Activated naive CD4-positive, alpha-beta T cell treated with anti-CD3 and anti-CD28 coated beads, Interleukin-2, amount 50 U/mL, for 24 hours (primary cell): ENCODE data around the gene DNTT.
"Not testable (repeated sequence)": the region's sequence is repeated elsewhere in the genome, so short reads cannot be mapped to it uniquely, and the experiment has no call there.

Experiments
- H3K27ac Mint-ChIP-seq: one replicate; pipeline ENCODE4 v1.8.0; 2021; ENCODE audit warnings: mild to moderate bottlenecking, mixed read lengths
- H3K27me3 Mint-ChIP-seq: one replicate; pipeline ENCODE4 v1.8.0; 2021; ENCODE audit warnings: mixed read lengths
- H3K36me3 Mint-ChIP-seq: one replicate; pipeline ENCODE4 v1.8.0; 2021; ENCODE audit warnings: mixed read lengths
- H3K4me1 Mint-ChIP-seq: one replicate; pipeline ENCODE4 v1.8.0; 2021; ENCODE audit warnings: mixed read lengths
- H3K4me3 Mint-ChIP-seq: one replicate; pipeline ENCODE4 v1.8.0; 2021; ENCODE audit warnings: mild to moderate bottlenecking, mixed read lengths
- H3K9me3 Mint-ChIP-seq: one replicate; pipeline ENCODE4 v1.8.0; 2021; ENCODE audit warnings: mixed read lengths

DNTT gene

GRCh38 chr10:96289218-96289910 lies 14.9 kb upstream of the DNTT start:
- H3K27ac Mint-ChIP-seq: no peak overlapping the region
- H3K27me3 Mint-ChIP-seq: no peaks in the 10 kb centered on the region
- H3K9me3 Mint-ChIP-seq: no peaks in the 10 kb centered on the region
- no peak overlapping the region for H3K4me3 Mint-ChIP-seq
- peaks cover 25% of the 10 kb centered on the region for H3K4me1 Mint-ChIP-seq
- H3K36me3 Mint-ChIP-seq: no peaks in the 10 kb centered on the region

DNA sequence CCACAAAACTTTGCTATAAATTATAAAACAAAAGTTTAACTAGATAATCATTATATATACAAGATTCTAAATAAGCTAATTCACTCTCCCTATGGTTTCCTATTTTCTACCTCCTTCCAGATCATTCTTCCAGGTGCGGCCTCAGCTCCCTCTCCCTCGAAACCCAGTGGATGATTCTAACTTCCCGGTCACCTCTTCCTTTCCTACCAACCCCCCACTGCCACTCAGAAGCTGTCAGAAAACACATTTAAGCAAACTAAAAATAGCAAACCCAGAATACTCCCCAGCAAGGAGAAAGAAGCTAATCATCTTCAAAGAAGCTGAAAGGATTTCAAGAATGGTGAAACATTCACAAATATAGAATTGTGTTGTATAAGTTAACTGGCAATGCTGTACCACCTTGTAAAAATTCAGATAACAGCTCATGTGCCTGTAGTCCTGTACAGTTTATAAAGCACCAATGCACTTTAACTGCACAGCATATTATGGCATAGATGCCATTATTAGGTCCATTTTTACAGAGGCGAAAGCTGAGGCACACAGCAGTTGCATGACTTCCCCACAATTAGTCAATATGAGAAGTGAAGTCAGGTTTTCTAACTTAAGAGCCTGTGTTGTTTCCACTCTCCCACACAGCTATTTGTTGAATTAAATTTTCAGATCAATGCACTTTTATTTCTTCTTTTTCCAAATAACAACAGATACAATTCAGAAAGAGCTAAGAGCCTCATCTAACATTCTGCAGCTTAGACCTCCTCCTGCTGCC lies 13.7 kb upstream of the DNTT start:
- H3K27me3 Mint-ChIP-seq: no peaks in the 10 kb centered on the region
- no peak overlapping the region for H3K4me3 Mint-ChIP-seq
- peaks cover 33% of the 10 kb centered on the region for H3K4me1 Mint-ChIP-seq
- no peak overlapping the region for H3K27ac Mint-ChIP-seq
- no peaks in the 10 kb centered on the region for H3K9me3 Mint-ChIP-seq
- no peaks in the 10 kb centered on the region for H3K36me3 Mint-ChIP-seq

- H3K36me3 Mint-ChIP-seq: no peaks in the 10 kb centered on the region
Observed at GRCh38 chr10:96292971-96293920, 11.0 kb upstream of the DNTT start.

GRCh38 chr10:96295475-96295874 lies 8.8 kb upstream of the DNTT start:
- no peaks in the 10 kb centered on the region for H3K36me3 Mint-ChIP-seq
- H3K4me3 Mint-ChIP-seq: no peak overlapping the region
- no peaks in the 10 kb centered on the region for H3K9me3 Mint-ChIP-seq
- no peaks in the 10 kb centered on the region for H3K27me3 Mint-ChIP-seq
- peaks cover 63% of the 10 kb centered on the region for H3K4me1 Mint-ChIP-seq
- H3K27ac Mint-ChIP-seq: peak overlapping the region; percentile 48

More at GRCh38 chr10:96292971-96293920, 11.0 kb upstream of the DNTT start:
- Mint-ChIP-seq H3K4me3 (no peak overlapping the region), H3K27ac (no peak overlapping the region), H3K4me1 (peaks cover 45% of the 10 kb centered on the region), H3K27me3 (no peaks in the 10 kb centered on the region), H3K9me3 (no peaks in the 10 kb centered on the region)

GRCh38 chr10:96297486-96297885 lies 6.7 kb upstream of the DNTT start:
- H3K27ac Mint-ChIP-seq: no peak overlapping the region
- no peak overlapping the region for H3K4me3 Mint-ChIP-seq
- peaks cover 76% of the 10 kb centered on the region for H3K4me1 Mint-ChIP-seq
- no peaks in the 10 kb centered on the region for H3K9me3 Mint-ChIP-seq
- no peaks in the 10 kb centered on the region for H3K36me3 Mint-ChIP-seq
- H3K27me3 Mint-ChIP-seq: no peaks in the 10 kb centered on the region

GRCh38 chr10:96298362-96298761 lies 5.9 kb upstream of the DNTT start:
- peak overlapping the region; percentile 91 for H3K27ac Mint-ChIP-seq

DNA sequence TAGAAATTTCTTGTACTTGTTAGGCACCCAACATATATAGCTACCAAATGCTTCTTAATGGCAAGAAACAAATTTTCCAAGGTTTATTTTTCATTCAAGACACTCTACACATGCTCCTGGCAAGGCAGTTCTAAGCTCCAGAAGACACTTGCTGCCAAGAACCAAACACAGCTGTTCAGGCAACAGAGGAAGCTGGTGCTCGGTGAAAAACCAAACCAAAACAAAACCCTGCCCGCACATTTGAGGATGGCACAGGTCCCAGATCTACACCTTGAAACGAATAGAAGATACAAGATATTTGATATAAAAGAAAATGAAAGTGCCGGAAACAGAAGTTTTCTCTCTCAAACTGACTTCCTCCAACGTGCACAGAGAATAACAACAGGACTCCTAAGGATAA lies 4.9 kb upstream of the DNTT start:
- Mint-ChIP-seq H3K4me1 (peaks cover 84% of the 10 kb centered on the region), H3K9me3 (no peaks in the 10 kb centered on the region), H3K36me3 (no peaks in the 10 kb centered on the region), H3K4me3 (peak overlapping the region; percentile 73), H3K27ac (peak overlapping the region; percentile 91), H3K27me3 (no peaks in the 10 kb centered on the region)

More at GRCh38 chr10:96298362-96298761, 5.9 kb upstream of the DNTT start:
- Mint-ChIP-seq H3K27me3 (no peaks in the 10 kb centered on the region), H3K4me1 (peaks cover 78% of the 10 kb centered on the region), H3K9me3 (no peaks in the 10 kb centered on the region), H3K36me3 (no peaks in the 10 kb centered on the region), H3K4me3 (peak overlapping the region; percentile 48)

GRCh38 chr10:96301616-96302015 lies 2.6 kb upstream of the DNTT start:
- H3K4me1 Mint-ChIP-seq: peaks cover 79% of the 10 kb centered on the region
- H3K27me3 Mint-ChIP-seq: no peaks in the 10 kb centered on the region
- no peak overlapping the region for H3K4me3 Mint-ChIP-seq
- H3K9me3 Mint-ChIP-seq: no peaks in the 10 kb centered on the region
- H3K36me3 Mint-ChIP-seq: no peaks in the 10 kb centered on the region
- H3K27ac Mint-ChIP-seq: no peak overlapping the region

DNA sequence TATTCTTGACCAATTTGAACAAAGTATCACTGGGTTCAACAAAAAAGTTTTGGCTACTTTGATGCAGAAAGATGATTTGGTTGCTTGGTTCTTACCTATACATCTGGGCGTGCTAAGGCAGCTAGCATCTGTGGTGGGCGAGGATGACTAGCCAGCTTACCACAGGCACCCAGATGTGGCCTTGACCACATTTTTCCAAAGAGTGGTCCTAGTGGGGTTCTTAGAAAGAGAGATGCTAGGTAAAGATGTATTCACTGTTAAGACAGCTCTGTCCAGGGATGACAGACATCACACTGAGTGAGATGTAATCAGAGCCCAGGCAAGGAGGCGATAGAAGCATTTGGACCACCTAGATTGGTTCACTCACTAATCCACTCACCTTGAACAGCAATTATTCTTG lies 785 bp downstream of the DNTT start:
- Mint-ChIP-seq H3K27ac (no peak overlapping the region), H3K27me3 (no peaks in the 10 kb centered on the region), H3K4me1 (peaks cover 51% of the 10 kb centered on the region), H3K9me3 (no peaks in the 10 kb centered on the region), H3K4me3 (no peak overlapping the region), H3K36me3 (no peaks in the 10 kb centered on the region)

DNA sequence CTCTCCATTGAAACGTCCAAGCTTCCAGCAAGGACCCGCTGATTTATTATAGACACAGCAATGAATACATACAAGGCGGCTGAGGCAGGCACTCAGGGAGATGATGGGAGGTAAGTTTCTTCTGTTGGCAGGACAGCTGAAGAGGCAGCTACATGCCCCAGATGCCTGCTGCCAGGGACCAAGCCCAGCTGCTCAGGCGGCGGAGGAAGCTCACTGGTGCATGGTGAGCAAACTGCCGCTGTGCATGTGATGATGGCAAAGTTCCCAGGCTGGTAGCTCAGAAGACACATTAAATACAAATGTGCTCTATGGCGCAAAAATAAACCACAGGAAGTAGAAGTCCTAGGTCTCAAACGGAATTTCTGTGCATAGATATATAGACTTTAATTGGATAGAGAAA lies 2.3 kb downstream of the DNTT start:
- Mint-ChIP-seq H3K36me3 (no peaks in the 10 kb centered on the region), H3K27ac (peak overlapping the region; percentile 65), H3K4me1 (peaks cover 36% of the 10 kb centered on the region), H3K4me3 (peak overlapping the region; percentile 47), H3K9me3 (no peaks in the 10 kb centered on the region), H3K27me3 (no peaks in the 10 kb centered on the region)

GRCh38 chr10:96308854-96309253 lies 4.6 kb downstream of the DNTT start:
- not testable (repeated sequence) for H3K9me3 Mint-ChIP-seq, H3K27ac Mint-ChIP-seq, H3K27me3 Mint-ChIP-seq, H3K4me3 Mint-ChIP-seq, H3K36me3 Mint-ChIP-seq
- H3K4me1 Mint-ChIP-seq: peaks cover 24% of the 10 kb centered on the region

GRCh38 chr10:96309628-96310320 lies 5.5 kb downstream of the DNTT start:
- no peak overlapping the region for H3K27ac Mint-ChIP-seq
- H3K4me1 Mint-ChIP-seq: peaks cover 19% of the 10 kb centered on the region
- H3K27me3 Mint-ChIP-seq: no peaks in the 10 kb centered on the region
- no peak overlapping the region for H3K4me3 Mint-ChIP-seq
- H3K9me3 Mint-ChIP-seq: no peaks in the 10 kb centered on the region
- no peaks in the 10 kb centered on the region for H3K36me3 Mint-ChIP-seq

DNA sequence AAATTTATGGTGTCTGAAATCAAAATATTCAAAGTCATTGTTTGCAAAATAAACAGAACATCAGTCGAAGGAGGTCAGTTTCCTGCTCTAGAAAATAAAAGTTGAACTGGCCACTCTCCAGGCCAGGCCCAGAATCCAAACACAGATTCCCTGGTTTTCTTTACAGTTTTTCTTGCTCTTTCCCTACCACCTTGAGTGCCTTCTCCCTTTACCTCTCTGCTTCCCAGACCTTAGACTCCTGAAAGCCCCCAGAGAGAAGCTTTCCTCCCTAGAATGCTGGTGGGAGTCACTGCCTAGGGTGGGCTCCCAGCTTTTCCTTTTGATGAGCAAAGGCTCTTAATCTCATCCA lies 6.1 kb downstream of the DNTT start:
- Mint-ChIP-seq H3K36me3 (no peaks in the 10 kb centered on the region), H3K27ac (no peak overlapping the region), H3K4me3 (no peak overlapping the region), H3K4me1 (peaks cover 19% of the 10 kb centered on the region), H3K27me3 (no peaks in the 10 kb centered on the region), H3K9me3 (no peaks in the 10 kb centered on the region)

GRCh38 chr10:96311180-96311715 lies 7.0 kb downstream of the DNTT start:
- Mint-ChIP-seq H3K27ac (no peak overlapping the region), H3K27me3 (peaks cover 1% of the 10 kb centered on the region), H3K4me3 (no peak overlapping the region), H3K9me3 (no peaks in the 10 kb centered on the region), H3K36me3 (no peaks in the 10 kb centered on the region), H3K4me1 (peaks cover 13% of the 10 kb centered on the region)

- Mint-ChIP-seq H3K4me1 (peaks cover 3% of the 10 kb centered on the region), H3K9me3 (no peaks in the 10 kb centered on the region), H3K36me3 (no peaks in the 10 kb centered on the region), H3K27me3 (peaks cover 1% of the 10 kb centered on the region), H3K4me3 (no peak overlapping the region), H3K27ac (no peak overlapping the region)
Observed at GRCh38 chr10:96313344-96313743, 9.1 kb downstream of the DNTT start.
